Amniotic stem cell (primary cell): Measurements from ENCODE around the gene TMEM161B.
"Not testable (repeated sequence)": the region's sequence is repeated elsewhere in the genome, so short reads cannot be mapped to it uniquely, and the experiment has no call there.

Experiments used
- DNase-seq: peaks from one replicate; lab custom pipeline; 2025; lab: John Stamatoyannopoulos, UW

Gene TMEM161B

GRCh38 chr5:88183255-88183654, 85.4 kb downstream of the TMEM161B start:
- DNase-seq: no peak

- not testable (repeated sequence) for DNase-seq
Measured at GRCh38 chr5:88177486-88177885, 91.2 kb downstream of the TMEM161B start.

- no peak for DNase-seq
Measured at GRCh38 chr5:88172847-88173758, 95.5 kb downstream of the TMEM161B start.

- no peak for DNase-seq
Measured at GRCh38 chr5:88159591-88159990, 109.1 kb downstream of the TMEM161B start.

GRCh38 chr5:88158056-88158455, 110.6 kb downstream of the TMEM161B start:
- no peak for DNase-seq

GRCh38 chr5:88154891-88155290, 113.8 kb downstream of the TMEM161B start:
- DNase-seq: no peak

- no peak for DNase-seq
Measured at GRCh38 chr5:88150747-88151146, 117.9 kb downstream of the TMEM161B start.

- DNase-seq: no peak
Measured at GRCh38 chr5:88145611-88146467, 122.8 kb downstream of the TMEM161B start.

GRCh38 chr5:88145221-88145610, 123.4 kb downstream of the TMEM161B start:
- no peak for DNase-seq
